ENCODE results near the gene IFI35. TPM values are rescaled to one million over a fixed set of nuclear protein-coding genes. Genes with fewer than 3 reads are reported as not detected.

Gene IFI35
- total and polyA plus RNA-seq, 9 of the 15 experiments (the other 6 are each of a cell fraction or from before 2014, with no cell fraction given), result 4.4 to 13.1 (median 10.2) TPM

- no peak for TF ChIP-seq ARID3B (CRISPR knock-in tag; IDR thresholded peaks at IDR 0.05; ENCODE audit: borderline replicate concordance)
- TF ChIP-seq ZFP36 (IDR thresholded peaks at IDR 0.05; ENCODE audit: low read depth, low read length, partially characterized antibody), result no peak
- TF ChIP-seq ZNF224 (CRISPR knock-in tag; IDR thresholded peaks at IDR 0.05), result no peak
- TF ChIP-seq MYC (IDR thresholded peaks at IDR 0.05; ENCODE audit: low read depth, low read length), result peak; percentile 99
- peak; percentile 77 for TF ChIP-seq MYC (CRISPR knock-in tag; IDR thresholded peaks at IDR 0.05; ENCODE audit: borderline replicate concordance, low read depth)
- TF ChIP-seq DEAF1 (CRISPR knock-in tag; IDR thresholded peaks at IDR 0.05), result peak; percentile 55; the same call in 1 of the 2 replicates
- TF ChIP-seq BRF2 (IDR thresholded peaks at IDR 0.05; ENCODE audit: borderline replicate concordance, insufficient read depth, insufficient read length), result no peak
- no peak for TF ChIP-seq PHB2 (IDR thresholded peaks at IDR 0.05; ENCODE audit: low read depth)
- peak; percentile 93 for TF ChIP-seq JUND (IDR thresholded peaks at IDR 0.05; ENCODE audit: borderline replicate concordance, low read depth, low read length)
- TF ChIP-seq JUND (tag; IDR thresholded peaks at IDR 0.05; ENCODE audit: borderline replicate concordance, low read depth, low read length), result peak; percentile 83; the same call in 2 of the 3 replicates
- no peak for TF ChIP-seq PCBP1 (IDR thresholded peaks at IDR 0.05; ENCODE audit: low read depth, low read length, poor library complexity, severe bottlenecking)
- no peak for TF ChIP-seq RERE (CRISPR knock-in tag; IDR thresholded peaks at IDR 0.05; ENCODE audit: borderline replicate concordance)
- TF ChIP-seq ZBTB8A (IDR thresholded peaks at IDR 0.05; ENCODE audit: partially characterized antibody), result no peak
- TF ChIP-seq CBX1 (IDR thresholded peaks at IDR 0.05; ENCODE audit: low read depth), result 0 out of 2 replicates have a peak, but pooled peaks have one; percentile 39
- TF ChIP-seq FOSL1 (tag; conservative IDR thresholded peaks at IDR 0.05), result peak; percentile 57
Measured at GRCh38 chr17:42997984-42998938, 8.3 kb upstream of the IFI35 start, which contains the start of gene RPL27 (continued).
